Central memory CD8-positive, alpha-beta T cell (primary cell): ENCODE data around the gene TRPV3.

Source experiments
- ATAC-seq: fragments of 150-1000 bp; cut with Tn5 transposase; replicated peaks from 2 replicates; pipeline ENCODE4 v1.10.0; 2022; ENCODE audit warnings: mild to moderate bottlenecking, moderate FRiP score, moderate number of reproducible peaks; ENCODE audit not compliant: poor library complexity, severe bottlenecking; ENCODE audit errors: extremely low read depth
- DNase-seq, 2 donors: peaks; one replicate each; pipeline ENCODE4 v3.0.0; 2021; ENCODE audit warnings: low spot score in 2 of 2
- H3K27ac Mint-ChIP-seq: one replicate; pipeline ENCODE4 v1.8.0; 2022; ENCODE audit warnings: low read depth, mild to moderate bottlenecking, moderate library complexity, mixed read lengths
- H3K27me3 Mint-ChIP-seq: one replicate; pipeline ENCODE4 v1.8.0; 2022; ENCODE audit warnings: mixed read lengths
- H3K36me3 Mint-ChIP-seq: one replicate; pipeline ENCODE4 v1.8.0; 2022; ENCODE audit warnings: mild to moderate bottlenecking, moderate library complexity, mixed read lengths; ENCODE audit not compliant: insufficient read depth
- H3K4me1 Mint-ChIP-seq: one replicate; pipeline ENCODE4 v1.8.0; 2022; ENCODE audit warnings: mixed read lengths
- H3K4me3 Mint-ChIP-seq: one replicate; pipeline ENCODE4 v1.8.0; 2022; ENCODE audit warnings: mild to moderate bottlenecking, moderate library complexity, mixed read lengths
- H3K9me3 Mint-ChIP-seq: one replicate; pipeline ENCODE4 v1.8.0; 2022; ENCODE audit warnings: mixed read lengths

The TRPV3 gene

DNA sequence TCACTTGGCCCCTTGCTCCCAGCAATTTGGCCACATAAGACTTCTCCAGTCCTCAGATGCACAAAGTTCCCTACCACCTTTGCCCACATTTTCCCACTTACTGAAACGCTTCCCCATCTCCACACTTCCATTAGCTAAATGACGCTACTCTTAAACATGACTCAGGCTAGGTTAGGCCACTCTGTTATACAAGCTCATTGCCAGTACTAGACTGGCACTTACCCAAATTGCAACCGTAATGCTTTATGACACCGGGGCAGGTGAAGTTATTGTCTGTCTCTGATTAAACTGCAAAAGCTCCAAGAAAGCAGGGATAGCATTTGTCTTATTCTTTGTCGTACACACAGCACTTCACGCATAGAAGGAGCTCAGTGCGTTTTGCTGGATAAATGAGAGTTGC, 52.6 kb downstream of the TRPV3 start:
- H3K4me3 Mint-ChIP-seq: no peak overlapping the region
- ATAC-seq (no peak), DNase-seq (no peak)
- peaks cover 40% of the 10 kb centered on the region for H3K27me3 Mint-ChIP-seq
- H3K4me1 Mint-ChIP-seq: no peaks in the 10 kb centered on the region
- no peaks in the 10 kb centered on the region for H3K36me3 Mint-ChIP-seq
- H3K27ac Mint-ChIP-seq: no peak overlapping the region
- H3K9me3 Mint-ChIP-seq: no peaks in the 10 kb centered on the region

DNA sequence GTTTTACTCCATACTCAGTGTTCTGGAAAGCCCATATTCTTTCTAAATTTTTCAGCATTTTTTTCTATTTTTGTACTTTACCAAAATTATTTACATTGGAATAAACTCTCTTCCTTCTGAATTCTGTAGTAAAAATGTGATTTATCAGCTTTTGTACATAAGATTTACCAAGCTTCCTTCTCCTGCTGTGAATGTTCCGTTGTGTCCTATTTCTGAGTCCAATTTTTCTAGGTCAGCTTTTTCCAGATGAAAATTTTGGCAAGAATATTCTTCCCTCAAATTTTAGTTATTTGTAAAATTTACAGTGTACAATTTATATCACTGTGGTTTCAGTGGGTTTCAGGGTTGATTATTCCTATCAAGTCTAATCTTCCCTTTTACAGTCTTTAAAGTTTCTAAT, 54.3 kb downstream of the TRPV3 start:
- ATAC-seq (no peak), DNase-seq (no peak)
- Mint-ChIP-seq H3K36me3 (no peaks in the 10 kb centered on the region), H3K4me1 (no peaks in the 10 kb centered on the region), H3K27me3 (peaks cover 40% of the 10 kb centered on the region), H3K27ac (no peak overlapping the region), H3K4me3 (no peak overlapping the region), H3K9me3 (no peaks in the 10 kb centered on the region)

DNA sequence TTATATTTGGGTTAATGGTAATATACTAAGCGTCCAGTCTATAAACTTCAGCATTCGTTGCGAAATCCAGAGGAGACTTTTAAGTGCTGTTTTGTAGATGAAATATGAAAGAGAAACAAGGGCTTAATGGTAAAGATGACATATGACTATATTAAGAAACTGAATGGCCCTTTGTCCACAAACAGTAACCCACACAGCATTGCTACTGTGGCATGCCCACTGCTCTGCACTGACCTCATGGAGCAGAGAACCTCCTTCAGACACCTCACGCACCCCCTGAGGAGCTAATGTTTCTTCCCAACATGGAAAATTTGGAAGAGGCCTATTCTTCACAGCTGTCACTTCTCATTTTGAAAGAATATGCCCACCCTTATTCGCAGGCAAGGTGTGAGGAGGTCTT, 55.1 kb downstream of the TRPV3 start:
- H3K36me3 Mint-ChIP-seq: no peaks in the 10 kb centered on the region
- H3K27me3 Mint-ChIP-seq: peaks cover 36% of the 10 kb centered on the region
- ATAC-seq (no peak), DNase-seq (no peak)
- H3K27ac Mint-ChIP-seq: no peak overlapping the region
- no peaks in the 10 kb centered on the region for H3K4me1 Mint-ChIP-seq
- no peak overlapping the region for H3K4me3 Mint-ChIP-seq
- H3K9me3 Mint-ChIP-seq: no peaks in the 10 kb centered on the region

- no peak overlapping the region for H3K27ac Mint-ChIP-seq
These were observed 56.3 kb downstream of the TRPV3 start for GRCh38 chr17:3501344-3501743.

GRCh38 chr17:3497101-3497500, 60.5 kb downstream of the TRPV3 start:
- no peak for DNase-seq
- no peaks in the 10 kb centered on the region for H3K36me3 Mint-ChIP-seq
- H3K4me3 Mint-ChIP-seq: no peak overlapping the region
- H3K27ac Mint-ChIP-seq: no peak overlapping the region
- H3K4me1 Mint-ChIP-seq: no peaks in the 10 kb centered on the region
- peaks cover 35% of the 10 kb centered on the region for H3K27me3 Mint-ChIP-seq
- no peak for ATAC-seq
- no peaks in the 10 kb centered on the region for H3K9me3 Mint-ChIP-seq

More at GRCh38 chr17:3501344-3501743, 56.3 kb downstream of the TRPV3 start:
- no peaks in the 10 kb centered on the region for H3K9me3 Mint-ChIP-seq
- H3K4me1 Mint-ChIP-seq: no peaks in the 10 kb centered on the region
- no peaks in the 10 kb centered on the region for H3K36me3 Mint-ChIP-seq
- ATAC-seq (no peak), DNase-seq (no peak)
- H3K27me3 Mint-ChIP-seq: peaks cover 25% of the 10 kb centered on the region
- no peak overlapping the region for H3K4me3 Mint-ChIP-seq

- no peaks in the 10 kb centered on the region for H3K4me1 Mint-ChIP-seq
- no peak for ATAC-seq
- H3K4me3 Mint-ChIP-seq: no peak overlapping the region
- no peak for DNase-seq
- no peak overlapping the region for H3K27ac Mint-ChIP-seq
- no peaks in the 10 kb centered on the region for H3K9me3 Mint-ChIP-seq
- no peaks in the 10 kb centered on the region for H3K36me3 Mint-ChIP-seq
- H3K27me3 Mint-ChIP-seq: peaks cover 65% of the 10 kb centered on the region
These were observed 72.0 kb downstream of the TRPV3 start for GRCh38 chr17:3485481-3486068.

DNA sequence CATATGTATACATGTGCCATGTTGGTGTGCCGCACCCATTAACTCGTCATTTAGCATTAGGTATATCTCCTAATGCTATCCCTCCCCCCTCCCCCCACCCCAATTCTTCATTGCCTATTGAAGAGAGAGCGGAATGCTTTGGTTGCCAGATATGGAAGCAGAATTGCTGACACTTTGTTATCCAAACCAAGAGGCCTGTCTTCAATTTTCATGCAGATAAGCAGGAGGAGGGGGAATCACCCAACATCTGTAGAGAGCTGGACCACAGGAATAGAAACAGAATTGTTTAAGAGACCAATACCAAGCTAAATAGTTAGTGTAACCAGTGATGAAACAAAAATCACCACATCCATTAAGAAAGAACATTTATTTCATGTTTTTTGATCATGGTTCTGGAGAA, 74.8 kb downstream of the TRPV3 start:
- H3K27ac Mint-ChIP-seq: no peak overlapping the region
- no peaks in the 10 kb centered on the region for H3K36me3 Mint-ChIP-seq
- DNase-seq (no peak), ATAC-seq (no peak)
- H3K27me3 Mint-ChIP-seq: peaks cover 62% of the 10 kb centered on the region
- no peak overlapping the region for H3K4me3 Mint-ChIP-seq
- H3K9me3 Mint-ChIP-seq: no peaks in the 10 kb centered on the region
- H3K4me1 Mint-ChIP-seq: no peaks in the 10 kb centered on the region

DNA sequence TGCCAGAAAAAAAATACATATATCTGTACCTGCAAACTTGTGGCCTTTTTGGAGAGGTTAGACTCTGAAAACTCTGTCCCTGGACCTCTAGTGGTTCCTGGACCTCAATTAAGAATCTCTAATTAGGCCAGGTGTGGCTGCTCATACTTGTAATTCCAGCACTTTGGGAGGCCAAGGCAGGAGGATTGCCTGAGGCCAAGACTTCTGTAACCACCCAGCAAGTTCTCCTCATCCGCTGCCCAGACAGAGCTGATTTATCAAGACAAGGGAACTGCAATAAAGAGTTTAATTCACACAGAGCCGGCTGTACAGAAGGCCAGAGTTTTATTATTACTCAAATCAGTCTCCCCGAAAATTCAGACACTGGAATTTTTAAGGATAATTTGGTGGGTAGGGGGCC, 77.6 kb downstream of the TRPV3 start:
- Mint-ChIP-seq H3K9me3 (no peaks in the 10 kb centered on the region), H3K27me3 (peaks cover 34% of the 10 kb centered on the region), H3K27ac (no peak overlapping the region), H3K36me3 (no peaks in the 10 kb centered on the region), H3K4me3 (no peak overlapping the region), H3K4me1 (peaks cover 3% of the 10 kb centered on the region)
- no peak for ATAC-seq
- DNase-seq: no peak

DNA sequence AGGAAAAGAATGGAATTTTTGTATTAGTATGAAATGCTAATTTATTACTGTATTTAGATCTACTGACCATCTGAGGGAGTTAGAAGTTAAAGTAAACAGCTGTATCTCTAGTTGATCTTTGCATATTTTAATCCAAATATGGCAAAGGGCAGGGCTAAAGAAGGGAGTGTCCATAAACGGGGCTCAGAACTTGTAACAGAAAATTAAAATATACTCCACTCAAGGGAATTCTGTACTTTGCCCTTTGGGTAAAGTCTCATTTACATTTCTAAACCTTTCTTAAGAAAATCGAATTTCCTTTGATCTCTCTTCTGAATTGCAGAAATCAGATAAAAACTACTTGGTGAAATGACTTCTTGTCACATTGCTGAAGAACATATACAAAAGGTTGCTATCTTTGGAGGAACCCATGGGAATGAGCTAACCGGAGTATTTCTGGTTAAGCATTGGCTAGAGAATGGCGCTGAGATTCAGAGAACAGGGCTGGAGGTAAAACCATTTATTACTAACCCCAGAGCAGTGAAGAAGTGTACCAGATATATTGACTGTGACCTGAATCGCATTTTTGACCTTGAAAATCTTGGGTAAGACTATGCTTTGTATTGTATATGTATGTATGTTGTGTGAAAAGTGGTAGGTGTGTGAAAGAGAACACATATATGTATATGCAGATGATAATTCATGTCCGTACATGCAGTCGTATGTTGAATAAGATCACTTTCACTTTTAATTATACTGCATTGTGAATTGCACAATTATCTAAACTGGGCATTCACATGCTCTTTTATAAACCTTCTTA, 81.6 kb downstream of the TRPV3 start, which contains the start of gene ASPA:
Gene ASPA (plus strand): TSS at position 186 of the 799 bp plus-strand sequence. CDS start 163 bp downstream, at position 349.
- no peaks in the 10 kb centered on the region for H3K9me3 Mint-ChIP-seq
- peak within 1 kb of the TSS; percentile 19 for H3K4me3 Mint-ChIP-seq
- H3K27ac Mint-ChIP-seq: no peak within 1 kb of the TSS

GRCh38 chr17:3475251-3475685, 82.3 kb downstream of the TRPV3 start:
- ATAC-seq: no peak
- peaks cover 3% of the 10 kb centered on the region for H3K4me1 Mint-ChIP-seq

More for the DNA sequence above, 81.6 kb downstream of the TRPV3 start, which contains the start of gene ASPA:
- H3K27me3 Mint-ChIP-seq: peaks cover 20% of the 10 kb centered on the region
- H3K36me3 Mint-ChIP-seq: no peaks in the 10 kb centered on the region
- no peak for ATAC-seq
- DNase-seq: no peak
- peaks cover 3% of the 10 kb centered on the region for H3K4me1 Mint-ChIP-seq

GRCh38 chr17:3474212-3474611, 83.4 kb downstream of the TRPV3 start:
- H3K4me3 Mint-ChIP-seq: no peak overlapping the region
- no peaks in the 10 kb centered on the region for H3K36me3 Mint-ChIP-seq
- DNase-seq (no peak), ATAC-seq (no peak)
- H3K9me3 Mint-ChIP-seq: no peaks in the 10 kb centered on the region
- H3K27ac Mint-ChIP-seq: no peak overlapping the region
- peaks cover 3% of the 10 kb centered on the region for H3K4me1 Mint-ChIP-seq
- peaks cover 11% of the 10 kb centered on the region for H3K27me3 Mint-ChIP-seq

More at GRCh38 chr17:3475251-3475685, 82.3 kb downstream of the TRPV3 start:
- Mint-ChIP-seq H3K27ac (no peak overlapping the region), H3K27me3 (peaks cover 20% of the 10 kb centered on the region), H3K4me3 (no peak overlapping the region), H3K36me3 (no peaks in the 10 kb centered on the region), H3K9me3 (no peaks in the 10 kb centered on the region)
- DNase-seq: no peak

- H3K4me3 Mint-ChIP-seq: no peak overlapping the region
- no peak for ATAC-seq
- peaks cover 3% of the 10 kb centered on the region for H3K4me1 Mint-ChIP-seq
- H3K36me3 Mint-ChIP-seq: no peaks in the 10 kb centered on the region
- H3K27me3 Mint-ChIP-seq: peaks cover 11% of the 10 kb centered on the region
- H3K27ac Mint-ChIP-seq: no peak overlapping the region
- H3K9me3 Mint-ChIP-seq: no peaks in the 10 kb centered on the region
- no peak for DNase-seq
These were observed 85.5 kb downstream of the TRPV3 start for GRCh38 chr17:3472137-3472536.

GRCh38 chr17:3471599-3471998, 86.0 kb downstream of the TRPV3 start, which contains the start of gene SPATA22:
Gene SPATA22, minus strand, starts transcription at chr17:3471819. Its CDS starts 2,494 bp downstream, at chr17:3469325.
- H3K4me3 Mint-ChIP-seq: no peak within 1 kb of the TSS
- DNase-seq (no peak), ATAC-seq (no peak)
- H3K4me1 Mint-ChIP-seq: peaks cover 3% of the 10 kb centered on the region
- no peaks in the 10 kb centered on the region for H3K36me3 Mint-ChIP-seq
- H3K9me3 Mint-ChIP-seq: no peaks in the 10 kb centered on the region
- peaks cover 13% of the 10 kb centered on the region for H3K27me3 Mint-ChIP-seq
- no peak within 1 kb of the TSS for H3K27ac Mint-ChIP-seq
